HepG2 (cell line): ENCODE data around the gene GSDMA. TPM values are rescaled to one million over a fixed set of nuclear protein-coding genes. Genes with fewer than 3 reads are reported as not detected.

Experiments used
- CHCHD3 ChIP-seq: sonication (generic); formaldehyde crosslinking; IDR thresholded peaks from 2 replicates; pipeline ENCODE4 v1.8.0; 2022; ENCODE audit warnings: mild to moderate bottlenecking, missing genetic modification reagents, moderate library complexity
- CSRNP1 ChIP-seq: sonication (generic); formaldehyde crosslinking; IDR thresholded peaks from 2 replicates; pipeline ENCODE4 v1.8.1; 2023; ENCODE audit warnings: mild to moderate bottlenecking, missing genetic modification reagents
- EEA1 ChIP-seq: sonication (generic); formaldehyde crosslinking; IDR thresholded peaks from 2 replicates; pipeline ENCODE4 v1.5.1; 2020; ENCODE audit warnings: mild to moderate bottlenecking, missing genetic modification reagents, borderline replicate concordance
- ELF4 ChIP-seq: sonication (generic); formaldehyde crosslinking; IDR thresholded peaks from 2 replicates; pipeline ENCODE4 v1.5.0; 2020; ENCODE audit warnings: missing genetic modification reagents, mild to moderate bottlenecking, moderate library complexity, borderline replicate concordance
- FLYWCH1 ChIP-seq: sonication (generic); formaldehyde crosslinking; IDR thresholded peaks from 2 replicates; pipeline ENCODE4 v1.8.1; 2023; ENCODE audit warnings: mild to moderate bottlenecking, missing genetic modification reagents
- FOXP4 ChIP-seq: sonication (generic); formaldehyde crosslinking; IDR thresholded peaks from 2 replicates; pipeline ENCODE4 v1.4.0; 2020; ENCODE audit warnings: missing genetic modification reagents
- HOXA3 ChIP-seq: sonication (generic); formaldehyde crosslinking; IDR thresholded peaks from 2 replicates; pipeline ENCODE4 v1.5.0; 2020; ENCODE audit warnings: missing genetic modification reagents
- KLF12 ChIP-seq: sonication (generic); formaldehyde crosslinking; IDR thresholded peaks from 2 replicates; pipeline ENCODE4 v1.4.0; 2020; ENCODE audit warnings: missing genetic modification reagents, borderline replicate concordance
- MAZ ChIP-seq, 2 experiments: sonication (generic) in 1 of 2; formaldehyde crosslinking in 1 of 2; IDR thresholded peaks; 2 replicates each; pipeline versions ENCODE4 v1.5.0 to v1.6.1; 2012 to 2020; ENCODE audit warnings: low read depth in 2 of 2, mild to moderate bottlenecking in 2 of 2, borderline replicate concordance in 1 of 2, improper control_type of control experiment in 1 of 2, low read length in 1 of 2, missing genetic modification reagents in 1 of 2, moderate library complexity in 1 of 2
- MEIS1 ChIP-seq: sonication (generic); formaldehyde crosslinking; IDR thresholded peaks from 2 replicates; pipeline ENCODE4 v1.9.0; 2021; ENCODE audit warnings: mild to moderate bottlenecking, missing genetic modification reagents, moderate library complexity, borderline replicate concordance
- MYPOP ChIP-seq: sonication (generic); formaldehyde crosslinking; IDR thresholded peaks from 2 replicates; pipeline ENCODE4 v1.8.1; 2023; ENCODE audit warnings: mild to moderate bottlenecking, moderate library complexity, missing genetic modification reagents
- NFYC ChIP-seq: IDR thresholded peaks from 2 replicates; pipeline ENCODE4 v1.6.1; 2016; ENCODE audit warnings: missing genetic modification reagents, missing compliant biosample characterization
- PREB ChIP-seq: sonication (generic); formaldehyde crosslinking; IDR thresholded peaks from 2 replicates; pipeline ENCODE4 v1.4.0; 2020; ENCODE audit warnings: missing genetic modification reagents
- SKIL ChIP-seq: sonication (generic); formaldehyde crosslinking; IDR thresholded peaks from 2 replicates; pipeline ENCODE4 v1.8.0; 2022; ENCODE audit warnings: missing genetic modification reagents, mild to moderate bottlenecking, moderate library complexity, borderline replicate concordance
- SNRNP70 ChIP-seq: fragments of 200-400 bp; formaldehyde crosslinking; IDR thresholded peaks from 2 replicates; pipeline ENCODE4 v1.6.1; 2017; ENCODE audit warnings: mild to moderate bottlenecking, low read depth, low read length, moderate library complexity
- ZBTB3 ChIP-seq: sonication (generic); formaldehyde crosslinking; IDR thresholded peaks from 2 replicates; pipeline ENCODE4 v1.4.0; 2020; ENCODE audit warnings: low read depth, mild to moderate bottlenecking, moderate library complexity, missing genetic modification reagents, borderline replicate concordance
- ZFX ChIP-seq: sonication (generic); formaldehyde crosslinking; IDR thresholded peaks from 2 replicates; pipeline ENCODE4 v1.4.0; 2020; ENCODE audit warnings: mild to moderate bottlenecking, low read depth, missing genetic modification reagents, moderate library complexity
- ZNF326 ChIP-seq: sonication (generic); formaldehyde crosslinking; IDR thresholded peaks from 2 replicates; pipeline ENCODE4 v1.4.0; 2020; ENCODE audit warnings: missing genetic modification reagents, borderline replicate concordance
- ZNF720 ChIP-seq: sonication (generic); formaldehyde crosslinking; IDR thresholded peaks from 2 replicates; pipeline ENCODE4 v1.4.0; 2020; ENCODE audit warnings: missing genetic modification reagents
- ZNF839 ChIP-seq: sonication (generic); formaldehyde crosslinking; IDR thresholded peaks from 2 replicates; pipeline ENCODE4 v1.4.0; 2020; ENCODE audit warnings: missing genetic modification reagents, mild to moderate bottlenecking, borderline replicate concordance
- polyA plus RNA-seq, 8 experiments: library from polyadenylated mRNA; depleted of rRNA in 3 of 8; stranded (reverse) in 7 of 8; unstranded in 1 of 8; fragments of >200 nt; fragmentation: Illumina TruSeq in 4 of 8; extraction: Trizol in 4 of 8; gene quantifications; 2 replicates each; pipeline versions ENCODE4 v1.2.1 to v1.2.3, GENCODE V29; 2011 to 2016; ENCODE audit warnings: low read depth in 4 of 8, missing spikeins in 1 of 8, mixed read lengths in 1 of 8; ENCODE audit not compliant: insufficient read depth in 1 of 8
- total RNA-seq, 5 experiments: library from RNA; depleted of rRNA; stranded (reverse); fragments of >200 nt; fragmentation: Illumina TruSeq; extraction: Trizol; gene quantifications; 2 replicates each; pipeline ENCODE4 v1.2.3, GENCODE V29; 2016; ENCODE audit warnings: low read depth in 1 of 5

Gene GSDMA
- total and polyA plus RNA-seq, 2 of the 13 experiments (the other 11 are each of a cell fraction or from before 2014, with no cell fraction given), result not detected

GRCh38 chr17:39952680-39953470 lies 9.9 kb upstream of the GSDMA start (continued):
- TF ChIP-seq KLF12 (CRISPR knock-in tag), result 0 out of 2 replicates have a peak, but pooled peaks have one; percentile 49
- no peak for TF ChIP-seq ELF4
- no peak for TF ChIP-seq FLYWCH1 (CRISPR knock-in tag)
- TF ChIP-seq CHCHD3 (CRISPR knock-in tag), result no peak
- TF ChIP-seq HOXA3 (CRISPR knock-in tag), result peak; percentile 62; the same call in 1 of the 2 replicates
- peak; percentile 68; the same call in 1 of the 2 replicates for TF ChIP-seq MAZ (IDR thresholded peaks at IDR 0.05; ENCODE audit: borderline replicate concordance, low read depth, low read length)
- TF ChIP-seq MAZ (CRISPR knock-in tag; IDR thresholded peaks at IDR 0.05; ENCODE audit: low read depth), result peak; percentile 24; the same call in 1 of the 2 replicates
- no peak for TF ChIP-seq SKIL (CRISPR knock-in tag)
- peak; percentile 57 for TF ChIP-seq ZFX
- no peak for TF ChIP-seq ZNF839 (CRISPR knock-in tag)
- TF ChIP-seq ZBTB3 (CRISPR knock-in tag), result no peak
- TF ChIP-seq PREB (CRISPR knock-in tag), result no peak
- TF ChIP-seq EEA1 (CRISPR knock-in tag), result no peak
- TF ChIP-seq ZNF720, result no peak
- TF ChIP-seq FOXP4, result peak; percentile 26; the same call in 1 of the 2 replicates
- no peak for TF ChIP-seq NFYC
- TF ChIP-seq SNRNP70, result no peak
- no peak; the same call in 1 of the 2 replicates for TF ChIP-seq MEIS1 (CRISPR knock-in tag)
- no peak for TF ChIP-seq MYPOP
- TF ChIP-seq ZNF326 (CRISPR knock-in tag), result no peak
- no peak for TF ChIP-seq CSRNP1 (CRISPR knock-in tag)
